ENCODE results near the gene NTNG2. TPM values are rescaled to one million over a fixed set of nuclear protein-coding genes. Genes with fewer than 3 reads are reported as not detected.

NTNG2 gene
- total RNA-seq, 3 donors from 2014 or later: 0.41 to 0.73 (median 0.43) TPM

DNA sequence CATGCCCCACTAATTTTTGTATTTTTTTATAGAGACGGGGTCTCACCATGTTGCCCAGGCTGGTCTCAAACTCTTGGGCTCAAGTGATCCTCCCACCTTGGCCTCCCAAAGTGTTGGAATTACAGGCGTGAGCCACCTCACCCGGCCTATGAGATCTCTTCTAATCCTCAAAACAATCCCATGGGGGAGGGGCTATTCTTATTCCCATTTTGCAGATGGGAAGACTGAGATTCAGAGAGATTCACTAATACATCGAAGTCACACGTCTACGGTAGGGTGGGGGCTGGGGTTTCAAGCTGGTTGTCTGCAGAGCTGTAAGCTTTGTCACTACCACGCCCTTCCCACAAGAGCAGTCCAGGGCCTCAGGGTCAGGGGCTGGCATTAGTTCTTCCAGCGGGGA, 14.0 kb upstream of the NTNG2 start:
- no peaks in the 10 kb centered on the region for H3K9me3 ChIP-seq
- DNase-seq: no peak
- no peak overlapping the region for H3K4me3 ChIP-seq
- ATAC-seq: no peak
- no peak for TF ChIP-seq CTCF (IDR thresholded peaks at IDR 0.05)
- intact Hi-C loops (cut with DNase I, micrococcal nuclease): no loop called here
- no peaks in the 10 kb centered on the region for H3K36me3 ChIP-seq (ENCODE audit: low read depth)
- H3K4me1 ChIP-seq (ENCODE audit: low read depth): no peaks in the 10 kb centered on the region

- intact Hi-C loops (cut with DNase I, micrococcal nuclease): no loop called here
- no peaks in the 10 kb centered on the region for H3K4me1 ChIP-seq (ENCODE audit: low read depth)
- no peaks in the 10 kb centered on the region for H3K36me3 ChIP-seq (ENCODE audit: low read depth)
- no peak for TF ChIP-seq CTCF (IDR thresholded peaks at IDR 0.05)
- no peak for ATAC-seq
- no peak overlapping the region for H3K4me3 ChIP-seq
- no peaks in the 10 kb centered on the region for H3K9me3 ChIP-seq
- no peak for DNase-seq
Measured at GRCh38 chr9:132150256-132150655, 11.6 kb upstream of the NTNG2 start.

GRCh38 chr9:132151118-132151517, 10.7 kb upstream of the NTNG2 start:
- Histone ChIP-seq H3K4me1 (ENCODE audit: low read depth) (no peaks in the 10 kb centered on the region), H3K9me3 (no peaks in the 10 kb centered on the region), H3K36me3 (ENCODE audit: low read depth) (no peaks in the 10 kb centered on the region), H3K4me3 (no peak overlapping the region)
- ATAC-seq (no peak), DNase-seq (no peak)
- TF ChIP-seq CTCF (IDR thresholded peaks at IDR 0.05): no peak
- intact Hi-C loops (cut with DNase I, micrococcal nuclease): no loop called here

GRCh38 chr9:132152231-132152630, 9.6 kb upstream of the NTNG2 start:
- Histone ChIP-seq H3K4me1 (ENCODE audit: low read depth) (no peaks in the 10 kb centered on the region), H3K9me3 (no peaks in the 10 kb centered on the region), H3K4me3 (no peak overlapping the region), H3K36me3 (ENCODE audit: low read depth) (no peaks in the 10 kb centered on the region)
- ATAC-seq: no peak
- TF ChIP-seq CTCF (IDR thresholded peaks at IDR 0.05): no peak
- DNase-seq: no peak
- intact Hi-C loops (cut with DNase I, micrococcal nuclease): no loop called here

DNA sequence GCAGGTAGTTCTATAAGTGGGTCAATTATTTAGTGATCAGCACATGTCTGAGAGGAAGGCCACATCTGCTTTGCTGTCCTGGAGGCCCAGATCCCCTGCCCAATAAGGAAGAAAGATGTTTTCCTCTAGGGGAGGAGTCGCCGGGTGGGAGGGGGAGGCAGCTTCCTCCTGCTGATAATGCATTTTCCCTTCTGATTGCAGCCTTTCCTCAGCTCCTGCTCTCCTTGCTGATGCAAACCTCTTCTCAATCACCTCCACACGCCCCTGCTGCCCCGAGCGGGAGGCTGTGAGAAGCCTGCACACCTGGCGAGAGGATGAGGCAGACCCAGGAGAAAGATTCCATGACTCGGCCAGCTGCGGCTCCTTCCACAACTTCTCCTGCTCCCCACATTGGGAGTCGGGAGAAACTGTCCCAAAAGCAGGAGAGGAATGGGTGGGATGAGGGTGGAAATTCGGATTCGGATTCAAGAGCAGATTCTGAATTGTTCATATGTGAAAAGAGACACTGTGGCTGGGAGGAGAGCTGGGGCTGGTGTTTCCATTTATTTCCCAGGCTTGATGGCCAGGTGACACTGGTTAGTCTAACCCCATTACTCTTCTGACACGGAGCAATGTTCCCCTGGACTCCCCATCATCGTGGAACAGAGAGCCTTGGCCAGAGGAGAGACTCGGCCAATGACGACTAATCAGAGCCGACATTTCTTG, 6.8 kb upstream of the NTNG2 start:
- no peak for ATAC-seq
- Histone ChIP-seq H3K36me3 (ENCODE audit: low read depth) (no peaks in the 10 kb centered on the region), H3K9me3 (no peaks in the 10 kb centered on the region), H3K4me3 (no peak overlapping the region), H3K4me1 (ENCODE audit: low read depth) (no peaks in the 10 kb centered on the region)
- no peak for TF ChIP-seq CTCF (IDR thresholded peaks at IDR 0.05)
- intact Hi-C loops (cut with DNase I, micrococcal nuclease): no loop called here
- DNase-seq: no peak

GRCh38 chr9:132155568-132155895, 6.3 kb upstream of the NTNG2 start:
- Histone ChIP-seq H3K4me1 (ENCODE audit: low read depth) (no peaks in the 10 kb centered on the region), H3K36me3 (ENCODE audit: low read depth) (no peaks in the 10 kb centered on the region), H3K9me3 (no peaks in the 10 kb centered on the region), H3K4me3 (no peak overlapping the region)
- DNase-seq (no peak), ATAC-seq (no peak)
- TF ChIP-seq CTCF (IDR thresholded peaks at IDR 0.05): no peak
- intact Hi-C loops (cut with DNase I, micrococcal nuclease): no loop called here
